ENCODE results near the gene COX7B. TPM values are rescaled to one million over a fixed set of nuclear protein-coding genes. Genes with fewer than 3 reads are reported as not detected.

The COX7B gene
- total and polyA plus RNA-seq, 10 of the 15 experiments (the other 5 are each of a cell fraction or from before 2014, with no cell fraction given) = 331 to 2,070 (median 987) TPM

- TF ChIP-seq ZBTB40 (IDR thresholded peaks at IDR 0.05; ENCODE audit: borderline replicate concordance) (no peak), RB1 (IDR thresholded peaks at IDR 0.05; ENCODE audit: borderline replicate concordance) (no peak), TARDBP (IDR thresholded peaks at IDR 0.05; ENCODE audit: borderline replicate concordance) (no peak), ZBED1 (IDR thresholded peaks at IDR 0.05; ENCODE audit: borderline replicate concordance) (no peak), ZBTB33 (IDR thresholded peaks at IDR 0.05) (no peak), YY1 (IDR thresholded peaks at IDR 0.05; ENCODE audit: low read depth, low read length) (no peak), NR2F1 (conservative IDR thresholded peaks at IDR 0.05) (no peak), LARP7 (IDR thresholded peaks at IDR 0.05) (no peak), E4F1 (IDR thresholded peaks at IDR 0.05; ENCODE audit: borderline replicate concordance, partially characterized antibody) (no peak), REST (IDR thresholded peaks at IDR 0.05; ENCODE audit: low read depth, low read length) (no peak), BRCA1 (IDR thresholded peaks at IDR 0.05; ENCODE audit: low read depth, low read length) (no peak), HSF1 (IDR thresholded peaks at IDR 0.05; ENCODE audit: low read depth, low read length) (no peak), ASH2L (IDR thresholded peaks at IDR 0.05; ENCODE audit: borderline replicate concordance, low read depth) (no peak)
These were observed 54.4 kb downstream of the COX7B start (continued) for GRCh38 chrX:77953708-77954107.

Measured in GM12878 (cell line).